GM23338 (cell line): ENCODE data around the gene FAM81A. TPM values are rescaled to one million over a fixed set of nuclear protein-coding genes. Genes with fewer than 3 reads are reported as not detected.
"Not testable (repeated sequence)": the region's sequence is repeated elsewhere in the genome, so short reads cannot be mapped to it uniquely, and the experiment has no call there.

Experiments
- ATAC-seq: fragments of 200-7000 bp; cut with Tn5 transposase; 3 replicates; pipeline ENCODE4 v1.9.1; 2020
- DNase-seq: peaks from one replicate; pipeline ENCODE4 v3.0.0-alpha.2; 2015; ENCODE audit warnings: low spot score
- H2AFZ ChIP-seq: fragments of 200-600 bp; sonication (generic); 2 replicates; pipeline ENCODE4 v1.8.0; 2016; ENCODE audit warnings: antibody characterized with exemption, mild to moderate bottlenecking, moderate library complexity
- H3F3A ChIP-seq: fragments of 200-600 bp; sonication (generic); replicated peaks from 2 replicates; pipeline ENCODE4 v1.8.0; 2017; ENCODE audit warnings: antibody characterized with exemption, mixed run types, low read depth
- H3K27ac ChIP-seq: fragments of 200-600 bp; sonication (generic); 2 replicates; pipeline ENCODE4 v1.6.1; 2016; ENCODE audit warnings: low read depth
- H3K27me3 ChIP-seq: fragments of 200-600 bp; sonication (generic); 2 replicates; pipeline ENCODE4 v1.8.0; 2016; ENCODE audit warnings: mild to moderate bottlenecking, mixed run types, moderate library complexity; ENCODE audit not compliant: insufficient read depth
- H3K36me3 ChIP-seq: fragments of 200-600 bp; sonication (generic); 2 replicates; pipeline ENCODE4 v1.8.0; 2016; ENCODE audit warnings: mild to moderate bottlenecking; ENCODE audit not compliant: insufficient read depth
- H3K4me1 ChIP-seq: fragments of 200-600 bp; sonication (generic); 2 replicates; pipeline ENCODE4 v1.8.0; 2016; ENCODE audit warnings: mild to moderate bottlenecking, moderate library complexity; ENCODE audit not compliant: insufficient read depth
- H3K4me2 ChIP-seq: fragments of 200-600 bp; sonication (generic); 2 replicates; pipeline ENCODE4 v1.7.1; 2017; ENCODE audit warnings: mixed run types
- H3K4me3 ChIP-seq: fragments of 200-600 bp; sonication (generic); 2 replicates; pipeline ENCODE4 v1.6.1; 2016; ENCODE audit warnings: mixed run types
- H3K79me2 ChIP-seq: fragments of 200-600 bp; sonication (generic); replicated peaks from 2 replicates; pipeline ENCODE4 v1.8.0; 2017; ENCODE audit warnings: mild to moderate bottlenecking; ENCODE audit not compliant: insufficient read depth
- H3K9me2 ChIP-seq: fragments of 200-600 bp; sonication (generic); 2 replicates; pipeline ENCODE4 v1.8.0; 2017; ENCODE audit not compliant: insufficient read depth
- H4K20me1 ChIP-seq: fragments of 200-600 bp; sonication (generic); replicated peaks from 2 replicates; pipeline ENCODE4 v1.8.0; 2017; ENCODE audit warnings: mild to moderate bottlenecking; ENCODE audit not compliant: insufficient read depth
- H3K27ac Mint-ChIP-seq: 2 replicates; pipeline ENCODE4 v1.8.0; 2020; ENCODE audit warnings: inconsistent platforms, mild to moderate bottlenecking, moderate library complexity, mixed read lengths
- H3K27me3 Mint-ChIP-seq: 3 replicates; pipeline ENCODE4 v1.8.0; 2022; ENCODE audit warnings: low read depth, mild to moderate bottlenecking, moderate library complexity, mixed read lengths, inconsistent platforms; ENCODE audit not compliant: insufficient read depth, poor library complexity
- H3K36me3 Mint-ChIP-seq: 3 replicates; pipeline ENCODE4 v1.8.0; 2021; ENCODE audit warnings: low read depth, mild to moderate bottlenecking, inconsistent platforms, moderate library complexity, mixed read lengths
- H3K4me1 Mint-ChIP-seq: 3 replicates; pipeline ENCODE4 v1.8.0; 2020; ENCODE audit warnings: mild to moderate bottlenecking, inconsistent platforms, mixed read lengths
- H3K4me3 Mint-ChIP-seq: 3 replicates; pipeline ENCODE4 v1.8.0; 2021; ENCODE audit warnings: moderate library complexity, mild to moderate bottlenecking, inconsistent platforms, mixed read lengths
- H3K9me3 Mint-ChIP-seq: 3 replicates; pipeline ENCODE4 v1.8.0; 2020; ENCODE audit warnings: moderate library complexity, mild to moderate bottlenecking, inconsistent platforms, mixed read lengths
- EZH2 ChIP-seq: fragments of 200-600 bp; sonication (generic); IDR thresholded peaks from one replicate; pipeline ENCODE4 v1.8.0; 2017; ENCODE audit warnings: antibody characterized with exemption, mild to moderate bottlenecking, low read depth; ENCODE audit not compliant: unreplicated experiment
- EZH2phosphoT487 ChIP-seq: fragments of 200-600 bp; sonication (generic); IDR thresholded peaks from one replicate; pipeline ENCODE4 v1.8.1; 2018; ENCODE audit warnings: antibody characterized with exemption; ENCODE audit not compliant: unreplicated experiment
- ZNF462 ChIP-seq: fragments of 250-450 bp; sonication (Bioruptor Pico); IDR thresholded peaks from 2 replicates; pipeline ENCODE4 v1.5.0; 2020; ENCODE audit warnings: mild to moderate bottlenecking, moderate library complexity
- polyA plus RNA-seq: library from polyadenylated mRNA; unstranded; fragments of >200 nt; fragmentation: Nextera tagmentation; extraction: Ambion mirVana; gene quantifications from 2 replicates; pipeline ENCODE4 v1.2.1, GENCODE V29; 2016
- total RNA-seq: library from RNA; depleted of rRNA; stranded (reverse); fragments of >200 nt; shearing (Covaris generic); gene quantifications from 2 replicates; pipeline ENCODE4 v1.2.3, GENCODE V29; 2014

FAM81A gene
- total and polyA plus RNA-seq, 2 experiments from 2014 or later, result 0.73 to 4.1 TPM

GRCh38 chr15:59489485-59489884, 51.5 kb downstream of the FAM81A start:
- H3K9me2 ChIP-seq, result not testable (repeated sequence)
- peaks cover 12% of the 10 kb centered on the region for H3K4me1 Mint-ChIP-seq

GRCh38 chr15:59491062-59491461, 53.1 kb downstream of the FAM81A start:
- no peak overlapping the region for H3K4me2 ChIP-seq
- peaks cover 3% of the 10 kb centered on the region for H3K27me3 Mint-ChIP-seq
- no peak overlapping the region for H3K27ac ChIP-seq

More at GRCh38 chr15:59489485-59489884, 51.5 kb downstream of the FAM81A start:
- not testable (repeated sequence) for H4K20me1 ChIP-seq, H3K36me3 Mint-ChIP-seq, H3K4me2 ChIP-seq, H3F3A ChIP-seq, H3K4me1 ChIP-seq, H3K27ac Mint-ChIP-seq, H3K79me2 ChIP-seq, H2AFZ ChIP-seq, DNase-seq, H3K4me3 ChIP-seq, H3K4me3 Mint-ChIP-seq, H3K27me3 ChIP-seq, H3K9me3 Mint-ChIP-seq, H3K27ac ChIP-seq, ATAC-seq, H3K36me3 ChIP-seq, H3K27me3 Mint-ChIP-seq

More at GRCh38 chr15:59491062-59491461, 53.1 kb downstream of the FAM81A start:
- no peak for DNase-seq
- Mint-ChIP-seq H3K27ac (no peak overlapping the region), H3K36me3 (peaks cover 2% of the 10 kb centered on the region; the same call in 1 of the 3 replicates), H3K4me3 (no peak overlapping the region), H3K9me3 (peaks cover 6% of the 10 kb centered on the region; the same call in 2 of the 3 replicates), H3K4me1 (peaks cover 12% of the 10 kb centered on the region)
- H3F3A ChIP-seq, result no peaks in the 10 kb centered on the region
- no peak overlapping the region for H3K4me3 ChIP-seq
- H3K27me3 ChIP-seq, result no peaks in the 10 kb centered on the region
- no peaks in the 10 kb centered on the region for H4K20me1 ChIP-seq
- no peaks in the 10 kb centered on the region for H3K9me2 ChIP-seq
- H3K79me2 ChIP-seq, result no peaks in the 10 kb centered on the region
- H3K36me3 ChIP-seq, result no peaks in the 10 kb centered on the region
- TF ChIP-seq EZH2phosphoT487, result no peak
- TF ChIP-seq ZNF462 (CRISPR knock-in tag), result no peak
- TF ChIP-seq EZH2, result no peak
- H2AFZ ChIP-seq, result no peak overlapping the region
- peaks cover 8% of the 10 kb centered on the region for H3K4me1 ChIP-seq
- ATAC-seq, result no peak
